ENCODE measurements around the gene PHF12.
"Not testable (repeated sequence)": the region's sequence is repeated elsewhere in the genome, so short reads cannot be mapped to it uniquely, and the experiment has no call there.

Gene PHF12

GRCh38 chr17:28928061-28928460 is 23.3 kb downstream of the PHF12 start:
- no peak for DNase-seq

GRCh38 chr17:28926786-28927185 is 24.5 kb downstream of the PHF12 start:
- DNase-seq, result no peak

- no peak for DNase-seq
Observed at GRCh38 chr17:28926366-28926765, 25.0 kb downstream of the PHF12 start.

- no peak for DNase-seq
Observed at GRCh38 chr17:28925912-28926365, 25.4 kb downstream of the PHF12 start.

- DNase-seq, result no peak
Observed at GRCh38 chr17:28920201-28920600, 31.1 kb downstream of the PHF12 start.

GRCh38 chr17:28918295-28918694 is 33.0 kb downstream of the PHF12 start:
- DNase-seq, result no peak

- no peak for DNase-seq
Observed at GRCh38 chr17:28917465-28917864, 33.9 kb downstream of the PHF12 start.

GRCh38 chr17:28917029-28917428 is 34.3 kb downstream of the PHF12 start:
- DNase-seq, result no peak

GRCh38 chr17:28916302-28916934 is 34.9 kb downstream of the PHF12 start:
- DNase-seq, result no peak

- DNase-seq, result no peak
Observed at GRCh38 chr17:28912938-28913333, 38.4 kb downstream of the PHF12 start.

- no peak for DNase-seq
Observed at GRCh38 chr17:28912281-28912937, 38.9 kb downstream of the PHF12 start.

GRCh38 chr17:28911411-28912045 is 39.8 kb downstream of the PHF12 start:
- DNase-seq, result no peak

- no peak for DNase-seq
Observed at GRCh38 chr17:28910534-28910933, 40.8 kb downstream of the PHF12 start.

GRCh38 chr17:28908640-28909167 is 42.6 kb downstream of the PHF12 start:
- DNase-seq, result no peak

- DNase-seq, result no peak
Observed at GRCh38 chr17:28907709-28908475, 43.4 kb downstream of the PHF12 start.

- no peak for DNase-seq
Observed at GRCh38 chr17:28906706-28907438, 44.4 kb downstream of the PHF12 start.

- DNase-seq, result no peak
Observed at GRCh38 chr17:28906276-28906675, 45.0 kb downstream of the PHF12 start.

GRCh38 chr17:28904800-28905199 is 46.5 kb downstream of the PHF12 start:
- DNase-seq, result no peak

GRCh38 chr17:28903546-28903841 is 47.8 kb downstream of the PHF12 start:
- DNase-seq, result not testable (repeated sequence)

- peak; percentile 88 for DNase-seq
Observed at GRCh38 chr17:28902819-28903545, 48.3 kb downstream of the PHF12 start, which contains the start of gene DHRS13. DHRS13 (minus strand) TSS chr17:28903079; CDS start chr17:28902944, 135 bp downstream.

Data from left hindlimb (tissue), 1 donor.